Stimulated activated CD8-positive, alpha-beta memory T cell treated with anti-CD3 and anti-CD28 coated beads, Interleukin-7, amount 100 ng/mL, for 1 hour (primary cell): ENCODE data around the gene PTPN4.
"Not testable (repeated sequence)": the region's sequence is repeated elsewhere in the genome, so short reads cannot be mapped to it uniquely, and the experiment has no call there.

Experiments
- DNase-seq, 2 donors: peaks; one replicate each; pipeline ENCODE4 v3.0.0-alpha.2; 2020; ENCODE audit warnings: low read depth in 2 of 2

Gene PTPN4

GRCh38 chr2:120016800-120017199 is 257.1 kb downstream of the PTPN4 start:
- no peak for DNase-seq

- no peak for DNase-seq
Observed at GRCh38 chr2:120017201-120017600, 257.5 kb downstream of the PTPN4 start.

- no peak for DNase-seq
Observed at GRCh38 chr2:120018549-120018948, 258.8 kb downstream of the PTPN4 start.

GRCh38 chr2:120020554-120020953 is 260.8 kb downstream of the PTPN4 start:
- no peak for DNase-seq

- DNase-seq, result not testable (repeated sequence)
Observed at GRCh38 chr2:120022505-120022904, 262.8 kb downstream of the PTPN4 start.

- no peak for DNase-seq
Observed at GRCh38 chr2:120026890-120027289, 267.2 kb downstream of the PTPN4 start.

- DNase-seq, result no peak
Observed at GRCh38 chr2:120028795-120029194, 269.1 kb downstream of the PTPN4 start.

- DNase-seq, result no peak
Observed at GRCh38 chr2:120029672-120030640, 270.2 kb downstream of the PTPN4 start.

- DNase-seq, result no peak
Observed at GRCh38 chr2:120032297-120032696, 272.6 kb downstream of the PTPN4 start.
